AG04449 (cell line): ENCODE measurements around the gene CNTN5.

Experiments used
- CTCF ChIA-PET: fragments of 350-600 bp; formaldehyde crosslinking; extraction: SDS; loops from one replicate; lab custom pipeline; 2021; ENCODE audit warnings: antibody characterized with exemption; lab: Yijun Ruan, JAX
- POLR2A ChIA-PET: fragments of 400-600, 350-600 bp; formaldehyde crosslinking; extraction: SDS; loops from one replicate; lab custom pipeline; 2020; ENCODE audit warnings: antibody characterized with exemption, inconsistent platforms; lab: Yijun Ruan, JAX
- DNase-seq: peaks from one replicate; pipeline ENCODE4 v3.0.0-alpha.2; 2010; ENCODE audit warnings: low read depth, low spot score
- H3K4me3 ChIP-seq: 2 replicates; pipeline ENCODE4 v1.5.1; 2011; ENCODE audit warnings: low read depth, mild to moderate bottlenecking, control low read depth, low read length
- TF ChIP-seq, protein P1 (sequence below): IDR thresholded peaks from one replicate; pipeline ENCODE4 v1.5.1; 2011; ENCODE audit warnings: mild to moderate bottlenecking, moderate library complexity, low read length, control low read depth, inconsistent platforms; ENCODE audit not compliant: insufficient read depth; ENCODE audit errors: missing control alignments

CNTN5 gene

DNA sequence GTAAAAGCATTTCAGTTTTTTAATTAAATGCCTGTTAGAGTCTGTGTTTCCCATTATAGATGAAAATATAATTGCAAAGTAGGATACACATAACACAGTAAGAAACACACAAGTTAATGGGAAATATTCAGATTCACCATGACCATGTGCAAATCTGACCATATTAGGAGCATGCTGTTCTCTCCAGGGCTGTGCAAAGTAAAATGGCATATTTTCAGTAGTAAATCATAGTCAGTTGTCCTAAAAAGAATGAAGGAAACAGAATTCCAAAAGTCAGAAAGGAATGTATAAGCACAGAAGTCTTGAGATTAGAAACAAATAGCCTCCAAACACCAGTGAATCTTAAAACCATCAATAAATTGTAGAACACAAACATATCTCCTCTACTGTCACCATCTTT is 44.4 kb downstream of the CNTN5 start:
- no peak overlapping the region for H3K4me3 ChIP-seq
- CTCF ChIA-PET: no interaction called here
- TF ChIP-seq, protein P1, sequence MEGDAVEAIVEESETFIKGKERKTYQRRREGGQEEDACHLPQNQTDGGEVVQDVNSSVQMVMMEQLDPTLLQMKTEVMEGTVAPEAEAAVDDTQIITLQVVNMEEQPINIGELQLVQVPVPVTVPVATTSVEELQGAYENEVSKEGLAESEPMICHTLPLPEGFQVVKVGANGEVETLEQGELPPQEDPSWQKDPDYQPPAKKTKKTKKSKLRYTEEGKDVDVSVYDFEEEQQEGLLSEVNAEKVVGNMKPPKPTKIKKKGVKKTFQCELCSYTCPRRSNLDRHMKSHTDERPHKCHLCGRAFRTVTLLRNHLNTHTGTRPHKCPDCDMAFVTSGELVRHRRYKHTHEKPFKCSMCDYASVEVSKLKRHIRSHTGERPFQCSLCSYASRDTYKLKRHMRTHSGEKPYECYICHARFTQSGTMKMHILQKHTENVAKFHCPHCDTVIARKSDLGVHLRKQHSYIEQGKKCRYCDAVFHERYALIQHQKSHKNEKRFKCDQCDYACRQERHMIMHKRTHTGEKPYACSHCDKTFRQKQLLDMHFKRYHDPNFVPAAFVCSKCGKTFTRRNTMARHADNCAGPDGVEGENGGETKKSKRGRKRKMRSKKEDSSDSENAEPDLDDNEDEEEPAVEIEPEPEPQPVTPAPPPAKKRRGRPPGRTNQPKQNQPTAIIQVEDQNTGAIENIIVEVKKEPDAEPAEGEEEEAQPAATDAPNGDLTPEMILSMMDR: no peak
- DNase-seq: no peak
- POLR2A ChIA-PET: no interaction called here

DNA sequence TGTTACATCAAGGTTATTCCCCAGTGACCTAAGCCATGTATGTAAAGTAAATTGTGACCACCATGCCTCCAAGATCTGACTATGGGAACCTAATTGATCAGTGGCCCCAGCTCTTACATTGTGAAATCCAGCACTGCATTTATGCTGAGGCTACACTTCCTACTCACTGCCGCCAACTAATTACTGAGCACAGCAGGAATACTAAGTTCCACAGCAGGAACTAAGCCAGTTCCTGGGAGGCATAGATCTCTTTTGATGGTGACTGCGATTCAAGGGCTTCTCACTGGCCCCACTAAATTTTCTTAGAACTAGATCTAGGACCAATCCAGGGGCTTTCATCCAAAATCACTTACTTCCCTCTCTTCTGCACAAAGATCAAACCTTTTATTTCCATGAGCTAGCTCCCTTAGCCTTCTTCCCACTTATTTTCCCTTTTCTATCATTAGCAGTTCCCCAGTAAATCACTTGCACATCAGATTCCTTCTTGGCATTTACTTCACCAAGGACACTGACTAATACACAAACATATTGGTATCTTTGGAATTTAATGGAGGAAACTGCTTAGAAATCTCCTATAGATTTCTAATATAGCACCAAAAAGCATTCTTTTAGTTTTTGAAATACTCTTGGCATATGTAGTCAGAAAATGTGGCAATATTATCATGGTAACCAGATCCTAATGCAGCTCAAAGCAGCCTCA is 46.0 kb downstream of the CNTN5 start:
- no peak for DNase-seq
- TF ChIP-seq, protein P1: no peak
- ChIA-PET CTCF (no interaction called here), POLR2A (no interaction called here)
- H3K4me3 ChIP-seq: no peak overlapping the region

DNA sequence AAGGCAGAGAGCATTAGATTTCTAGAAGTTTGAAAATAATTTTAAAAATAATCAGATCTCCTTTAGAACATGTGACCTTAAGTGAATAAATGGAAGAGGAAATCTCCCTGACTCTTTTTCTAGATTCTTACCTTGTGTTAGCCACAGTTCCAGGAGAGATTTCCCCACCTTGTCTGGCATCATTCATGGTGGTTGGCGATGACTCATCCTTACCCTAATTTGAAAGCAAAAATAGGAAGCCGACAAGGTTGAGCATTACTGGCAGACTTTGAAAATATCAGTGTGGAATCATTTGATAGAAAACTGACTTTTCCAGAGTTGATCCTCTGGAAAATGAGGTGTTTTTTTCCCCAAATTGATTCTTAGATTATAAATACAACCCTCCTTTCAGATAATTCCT is 48.1 kb downstream of the CNTN5 start:
- DNase-seq: no peak
- H3K4me3 ChIP-seq: no peak overlapping the region
- TF ChIP-seq, protein P1: no peak
- ChIA-PET CTCF (no interaction called here), POLR2A (no interaction called here)

DNA sequence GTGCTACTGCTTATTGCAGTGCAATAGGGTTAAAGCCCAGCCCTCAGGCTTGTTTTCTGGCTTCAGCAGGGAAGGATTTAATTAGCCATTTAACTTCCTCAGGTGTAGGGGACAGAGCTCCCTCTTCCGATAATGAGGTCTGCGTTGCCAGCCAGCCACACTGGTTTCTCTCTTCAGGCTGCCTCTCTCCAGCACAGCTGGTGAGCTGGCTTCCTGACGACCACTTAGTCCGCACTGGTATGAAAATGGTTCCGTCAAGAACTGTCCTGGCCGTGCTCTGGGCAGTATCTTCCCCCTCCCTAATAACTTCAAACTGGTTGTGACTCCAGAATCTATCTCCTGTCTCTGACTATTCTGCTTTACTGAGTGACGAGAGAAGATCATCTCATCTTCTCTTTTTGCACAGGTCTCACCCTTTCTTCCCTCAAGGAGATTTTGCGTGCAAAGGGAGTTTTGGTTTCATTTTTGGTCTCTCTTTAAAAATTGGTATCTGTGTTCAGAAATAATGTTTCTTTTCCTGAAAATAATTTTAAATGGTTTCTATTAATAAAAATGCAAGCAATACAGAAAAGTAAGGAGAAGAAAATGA is 49.2 kb downstream of the CNTN5 start:
- POLR2A ChIA-PET: no interaction called here
- TF ChIP-seq, protein P1: no peak
- peak overlapping the region; percentile 21 for H3K4me3 ChIP-seq
- CTCF ChIA-PET: no interaction called here
- DNase-seq: no peak

DNA sequence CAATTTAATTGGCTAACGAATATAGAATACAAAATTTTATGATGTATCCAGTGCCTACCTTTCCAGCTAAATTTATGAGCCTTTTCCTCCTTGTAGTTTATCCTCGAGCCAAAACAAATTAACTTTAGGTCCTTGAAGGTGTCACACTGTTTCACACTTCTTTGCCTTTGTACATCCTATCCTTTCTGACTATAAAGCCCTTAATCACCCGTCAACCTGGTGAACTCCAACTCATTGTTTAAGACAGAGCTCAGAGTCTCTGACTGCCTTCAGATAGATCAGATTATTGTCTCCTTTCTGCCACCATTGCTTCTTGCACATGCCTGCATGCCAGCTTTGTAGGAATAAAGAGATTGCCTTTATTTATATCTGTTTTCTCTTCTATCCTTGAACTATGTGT is 58.8 kb downstream of the CNTN5 start:
- POLR2A ChIA-PET: no interaction called here
- CTCF ChIA-PET: no interaction called here
- TF ChIP-seq, protein P1: no peak
- no peak for DNase-seq
- no peak overlapping the region for H3K4me3 ChIP-seq

DNA sequence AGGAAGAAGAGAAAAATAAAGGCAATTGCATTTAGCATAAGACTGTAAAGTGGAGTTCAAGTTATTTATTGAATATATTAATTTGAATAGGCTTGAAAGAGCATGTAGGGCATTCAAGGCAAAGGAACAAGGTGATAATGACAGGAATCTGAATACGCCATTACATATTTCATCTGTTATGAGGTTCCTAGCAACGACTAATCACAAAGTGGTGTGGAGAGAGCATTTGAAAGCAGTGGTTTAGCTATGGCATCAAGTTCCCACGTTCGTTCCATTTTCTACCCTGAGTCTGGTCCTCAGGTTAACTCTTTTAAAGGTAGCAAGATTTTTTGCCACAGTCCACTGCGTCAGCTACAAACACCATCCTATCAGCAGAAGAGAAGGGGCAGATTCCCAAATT is 59.4 kb downstream of the CNTN5 start:
- ChIA-PET CTCF (no interaction called here), POLR2A (no interaction called here)
- no peak for DNase-seq
- TF ChIP-seq, protein P1: no peak
- no peak overlapping the region for H3K4me3 ChIP-seq
